ENCODE measurements around the gene FNBP1.

- TF ChIP-seq CTCF (conservative IDR thresholded peaks at IDR 0.05) (no peak), EZH2 (IDR thresholded peaks at IDR 0.05; ENCODE audit: low read depth) (no peak)
Measured at GRCh38 chr9:129939431-129939830, 103.6 kb downstream of the FNBP1 start.

Data from PC-9 (cell line).